T-helper 17 cell (primary cell): Measurements from ENCODE around the gene TLR8. TPM values are rescaled to one million over a fixed set of nuclear protein-coding genes. Genes with fewer than 3 reads are reported as not detected.
"Not testable (repeated sequence)": the region's sequence is repeated elsewhere in the genome, so short reads cannot be mapped to it uniquely, and the experiment has no call there.

Experiments used
- ATAC-seq: fragments of 150-1000 bp; cut with Tn5 transposase; 2 replicates; pipeline ENCODE4 v1.10.0; 2021; ENCODE audit warnings: mild to moderate bottlenecking, moderate library complexity
- DNase-seq, 3 donors: peaks; one replicate each; pipeline versions ENCODE4 v3.0.0 to v3.0.0-alpha.2; 2020 to 2021
- H3K9me3 ChIP-seq: one replicate; pipeline ENCODE4 v1.7.0; 2013; ENCODE audit warnings: low read length, mild to moderate bottlenecking; ENCODE audit not compliant: control insufficient read depth, poor library complexity, severe bottlenecking
- H3K27ac Mint-ChIP-seq: one replicate; pipeline ENCODE4 v1.8.0; 2022; ENCODE audit warnings: mild to moderate bottlenecking, moderate library complexity, mixed read lengths
- H3K27me3 Mint-ChIP-seq: one replicate; pipeline ENCODE4 v1.8.0; 2022; ENCODE audit warnings: mixed read lengths
- H3K36me3 Mint-ChIP-seq: one replicate; pipeline ENCODE4 v1.8.0; 2022; ENCODE audit warnings: low read depth, mixed read lengths
- H3K4me1 Mint-ChIP-seq: one replicate; pipeline ENCODE4 v1.8.0; 2022; ENCODE audit warnings: mild to moderate bottlenecking, mixed read lengths
- H3K4me3 Mint-ChIP-seq: one replicate; pipeline ENCODE4 v1.8.0; 2022; ENCODE audit warnings: mild to moderate bottlenecking, moderate library complexity, mixed read lengths
- total RNA-seq, 4 donors: library from RNA in 2 of 4; stranded (reverse) in 2 of 4; gene quantifications; one replicate each; pipeline ENCODE4 v1.2.3 and lab custom pipeline; 2022 to 2026

TLR8 gene
- total RNA-seq, 2 donors from 2014 or later, result 0.85 TPM; not detected in 1

- H3K36me3 Mint-ChIP-seq, H3K4me1 Mint-ChIP-seq, H3K27me3 Mint-ChIP-seq, DNase-seq, H3K4me3 Mint-ChIP-seq, H3K27ac Mint-ChIP-seq, ATAC-seq, H3K9me3 ChIP-seq: not testable (repeated sequence)
Observed at GRCh38 chrX:12940471-12940870, 34.1 kb downstream of the TLR8 start.

- H3K4me3 Mint-ChIP-seq, H3K36me3 Mint-ChIP-seq, H3K27me3 Mint-ChIP-seq, H3K9me3 ChIP-seq, H3K4me1 Mint-ChIP-seq, ATAC-seq, DNase-seq: not testable (repeated sequence)
- peak overlapping the region; percentile 54 for H3K27ac Mint-ChIP-seq
Observed at GRCh38 chrX:12943592-12943991, 37.2 kb downstream of the TLR8 start.

GRCh38 chrX:12944452-12944851, 38.0 kb downstream of the TLR8 start:
- peak overlapping the region; percentile 34 for H3K27ac Mint-ChIP-seq
- peaks cover 14% of the 10 kb centered on the region for H3K4me1 Mint-ChIP-seq
- ATAC-seq, H3K4me3 Mint-ChIP-seq, H3K36me3 Mint-ChIP-seq, DNase-seq, H3K9me3 ChIP-seq, H3K27me3 Mint-ChIP-seq: not testable (repeated sequence)

DNA sequence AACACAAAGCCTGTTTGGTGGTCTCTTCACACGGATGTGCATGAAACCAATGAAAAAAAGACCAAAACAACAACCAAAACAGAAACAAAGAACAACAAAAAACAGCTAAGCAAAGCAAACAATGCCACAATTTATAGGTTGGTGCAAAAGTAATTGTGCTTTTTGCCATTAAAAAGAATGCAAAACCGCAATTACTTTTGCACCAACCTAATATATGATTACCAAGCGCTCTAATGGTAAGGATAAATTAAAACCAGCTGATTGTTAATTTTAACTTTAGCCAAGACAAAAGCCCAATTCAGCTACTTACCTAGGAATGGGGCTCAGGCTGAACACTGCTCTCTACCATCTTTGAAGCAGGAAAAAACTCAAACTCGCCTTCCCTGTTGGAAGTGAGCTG, 39.1 kb downstream of the TLR8 start:
- DNase-seq, result no peak
- Mint-ChIP-seq H3K27me3 (no peaks in the 10 kb centered on the region), H3K4me3 (no peak overlapping the region), H3K36me3 (no peaks in the 10 kb centered on the region), H3K4me1 (peaks cover 24% of the 10 kb centered on the region), H3K27ac (no peak overlapping the region)
- ATAC-seq, result no peak
- H3K9me3 ChIP-seq, result no peaks in the 10 kb centered on the region

DNA sequence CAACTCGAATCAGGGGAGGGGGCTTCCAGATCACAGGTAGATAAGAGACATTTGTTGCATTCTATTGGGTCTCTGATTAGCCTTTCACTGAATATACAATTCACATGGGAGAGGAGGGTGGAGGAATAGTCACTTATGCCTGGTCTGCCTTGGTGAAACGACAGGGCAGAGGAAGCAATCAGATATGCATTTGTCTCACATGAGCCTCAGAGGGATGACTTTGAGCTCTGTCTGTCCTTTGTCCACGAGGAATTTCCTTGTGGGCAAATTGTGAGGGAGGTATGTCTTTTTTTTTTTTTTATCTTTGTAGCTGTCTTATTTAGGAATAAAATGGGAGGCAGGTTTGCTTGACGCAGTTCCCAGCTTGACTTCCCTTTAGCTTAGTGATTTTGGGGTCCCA, 40.0 kb downstream of the TLR8 start:
- no peaks in the 10 kb centered on the region for H3K27me3 Mint-ChIP-seq
- peak overlapping the region; percentile 97 for H3K27ac Mint-ChIP-seq
- H3K4me1 Mint-ChIP-seq, result peaks cover 30% of the 10 kb centered on the region
- no peak for ATAC-seq
- DNase-seq, result no peak
- H3K4me3 Mint-ChIP-seq, result no peak overlapping the region
- no peaks in the 10 kb centered on the region for H3K9me3 ChIP-seq
- no peaks in the 10 kb centered on the region for H3K36me3 Mint-ChIP-seq

- no peaks in the 10 kb centered on the region for H3K27me3 Mint-ChIP-seq
- H3K4me1 Mint-ChIP-seq, result peaks cover 32% of the 10 kb centered on the region
- DNase-seq, result peak; percentile 41 to 64 (median 54)
- peak overlapping the region; percentile 69 for H3K4me3 Mint-ChIP-seq
- no peaks in the 10 kb centered on the region for H3K36me3 Mint-ChIP-seq
- peak overlapping the region; percentile 97 for H3K27ac Mint-ChIP-seq
- H3K9me3 ChIP-seq, result no peaks in the 10 kb centered on the region
- peak; percentile 29 for ATAC-seq
Observed at GRCh38 chrX:12946838-12947544, 40.6 kb downstream of the TLR8 start.

GRCh38 chrX:12947545-12948235, 41.3 kb downstream of the TLR8 start:
- no peaks in the 10 kb centered on the region for H3K9me3 ChIP-seq
- peak overlapping the region; percentile 25 for H3K4me3 Mint-ChIP-seq
- DNase-seq (no peak), ATAC-seq (no peak)
- no peaks in the 10 kb centered on the region for H3K36me3 Mint-ChIP-seq
- H3K27ac Mint-ChIP-seq, result peak overlapping the region; percentile 97
- H3K27me3 Mint-ChIP-seq, result no peaks in the 10 kb centered on the region
- peaks cover 34% of the 10 kb centered on the region for H3K4me1 Mint-ChIP-seq

GRCh38 chrX:12948495-12948894, 42.1 kb downstream of the TLR8 start:
- H3K27ac Mint-ChIP-seq, result peak overlapping the region; percentile 97
- no peaks in the 10 kb centered on the region for H3K36me3 Mint-ChIP-seq
- no peaks in the 10 kb centered on the region for H3K27me3 Mint-ChIP-seq
- DNase-seq, result no peak
- peak overlapping the region; percentile 50 for H3K4me3 Mint-ChIP-seq
- no peaks in the 10 kb centered on the region for H3K9me3 ChIP-seq
- peaks cover 38% of the 10 kb centered on the region for H3K4me1 Mint-ChIP-seq
- no peak for ATAC-seq

DNA sequence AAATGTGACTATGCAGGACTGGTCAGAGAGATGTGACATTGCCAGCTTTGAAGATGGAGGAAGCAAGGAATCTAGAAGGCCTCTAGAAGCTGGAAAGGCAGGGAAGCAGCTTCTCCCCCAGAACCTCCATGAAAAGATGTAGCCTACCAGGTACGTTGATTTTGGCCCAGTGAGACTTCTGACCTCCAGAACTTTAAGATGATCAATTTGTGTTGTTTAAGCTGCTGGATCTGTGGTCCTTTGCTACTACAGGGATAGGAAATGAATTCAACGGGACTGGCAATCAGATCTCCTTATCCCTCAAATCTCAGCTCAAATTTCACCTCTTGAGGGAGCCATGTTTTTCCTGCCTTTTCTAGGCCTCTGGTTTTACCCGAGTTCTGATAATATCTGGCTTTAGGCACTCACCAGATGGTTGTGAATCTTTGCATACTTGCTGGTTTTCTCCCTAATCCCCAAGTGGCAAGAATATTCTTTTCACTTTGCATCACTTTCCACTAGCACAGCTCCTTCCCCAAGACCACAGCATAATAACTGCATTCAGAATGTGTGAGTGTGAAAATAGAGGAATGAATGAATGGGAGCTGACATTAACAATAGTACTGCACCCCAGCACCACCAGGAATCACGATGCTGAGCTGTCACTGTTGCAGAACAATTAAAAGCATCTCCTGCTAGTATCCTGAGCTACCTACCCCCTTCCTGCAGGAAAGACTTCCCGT, 42.9 kb downstream of the TLR8 start:
- Mint-ChIP-seq H3K4me1 (peaks cover 38% of the 10 kb centered on the region), H3K4me3 (peak overlapping the region; percentile 90), H3K27ac (peak overlapping the region; percentile 97), H3K27me3 (no peaks in the 10 kb centered on the region), H3K36me3 (no peaks in the 10 kb centered on the region)
- ATAC-seq, result no peak
- no peaks in the 10 kb centered on the region for H3K9me3 ChIP-seq
- DNase-seq, result no peak

- Mint-ChIP-seq H3K4me1 (peaks cover 41% of the 10 kb centered on the region), H3K36me3 (no peaks in the 10 kb centered on the region), H3K27ac (peak overlapping the region; percentile 97), H3K27me3 (no peaks in the 10 kb centered on the region), H3K4me3 (peak overlapping the region; percentile 90)
- DNase-seq (peak; percentile 41 to 66 (median 55)), ATAC-seq (peak; percentile 71)
- H3K9me3 ChIP-seq, result no peaks in the 10 kb centered on the region
Observed at GRCh38 chrX:12949927-12950656, 43.7 kb downstream of the TLR8 start.

- no peaks in the 10 kb centered on the region for H3K27me3 Mint-ChIP-seq
- H3K4me3 Mint-ChIP-seq, result peak overlapping the region; percentile 90
- H3K9me3 ChIP-seq, result no peaks in the 10 kb centered on the region
- peak; percentile 35 to 52 (median 48) for DNase-seq
- H3K4me1 Mint-ChIP-seq, result peaks cover 39% of the 10 kb centered on the region
- H3K27ac Mint-ChIP-seq, result peak overlapping the region; percentile 97
- no peaks in the 10 kb centered on the region for H3K36me3 Mint-ChIP-seq
- peak; percentile 78 for ATAC-seq
Observed at GRCh38 chrX:12950851-12951594, 44.6 kb downstream of the TLR8 start.

- H3K4me3 Mint-ChIP-seq, result peak overlapping the region; percentile 90
- DNase-seq (no peak), ATAC-seq (peak; percentile 33)
- no peaks in the 10 kb centered on the region for H3K9me3 ChIP-seq
- H3K27ac Mint-ChIP-seq, result peak overlapping the region; percentile 97
- H3K4me1 Mint-ChIP-seq, result peaks cover 39% of the 10 kb centered on the region
- no peaks in the 10 kb centered on the region for H3K27me3 Mint-ChIP-seq
- H3K36me3 Mint-ChIP-seq, result no peaks in the 10 kb centered on the region
Observed at GRCh38 chrX:12951595-12951975, 45.2 kb downstream of the TLR8 start.
